HFFc6 (cell line): ENCODE results near the gene AMOTL2. TPM values are rescaled to one million over a fixed set of nuclear protein-coding genes. Genes with fewer than 3 reads are reported as not detected.

Source experiments
- DNase-seq: peaks from one replicate; pipeline ENCODE4 v3.0.0-alpha.2; 2018
- H3K27ac Mint-ChIP-seq: 2 replicates; pipeline ENCODE4 v1.8.0; 2020; ENCODE audit warnings: mild to moderate bottlenecking, mixed read lengths
- H3K27me3 Mint-ChIP-seq: 2 replicates; pipeline ENCODE4 v1.8.0; 2021; ENCODE audit warnings: mild to moderate bottlenecking, moderate library complexity, mixed read lengths; ENCODE audit not compliant: insufficient read depth
- H3K36me3 Mint-ChIP-seq: 2 replicates; pipeline ENCODE4 v1.8.0; 2021; ENCODE audit warnings: low read depth, mixed read lengths
- H3K4me1 Mint-ChIP-seq: 2 replicates; pipeline ENCODE4 v1.8.0; 2020; ENCODE audit warnings: low read depth, mixed read lengths
- H3K4me3 Mint-ChIP-seq: 2 replicates; pipeline ENCODE4 v1.8.0; 2020; ENCODE audit warnings: mild to moderate bottlenecking, moderate library complexity, mixed read lengths
- H3K9me3 Mint-ChIP-seq: 2 replicates; pipeline ENCODE4 v1.8.0; 2020; ENCODE audit warnings: mild to moderate bottlenecking, mixed read lengths
- CTCF ChIP-seq: fragments of 200-600 bp; sonication (generic); IDR thresholded peaks from 2 replicates; pipeline ENCODE4 v1.5.0; 2021; ENCODE audit warnings: antibody characterized with exemption, mild to moderate bottlenecking
- total RNA-seq, 6 experiments: library from RNA; stranded (reverse); fragmentation: NEBNext Ultra II Directional; extraction: Animal tissue kit (Norgen Biotek cat#: 25700); gene quantifications; 2 replicates in 1 of 6; 3 replicates in 5 of 6; pipeline ENCODE4 v1.2.3, GENCODE V29; 2021

Gene AMOTL2
- total RNA-seq, 6 experiments from 2014 or later, result 244 to 311 (median 274) TPM

DNA sequence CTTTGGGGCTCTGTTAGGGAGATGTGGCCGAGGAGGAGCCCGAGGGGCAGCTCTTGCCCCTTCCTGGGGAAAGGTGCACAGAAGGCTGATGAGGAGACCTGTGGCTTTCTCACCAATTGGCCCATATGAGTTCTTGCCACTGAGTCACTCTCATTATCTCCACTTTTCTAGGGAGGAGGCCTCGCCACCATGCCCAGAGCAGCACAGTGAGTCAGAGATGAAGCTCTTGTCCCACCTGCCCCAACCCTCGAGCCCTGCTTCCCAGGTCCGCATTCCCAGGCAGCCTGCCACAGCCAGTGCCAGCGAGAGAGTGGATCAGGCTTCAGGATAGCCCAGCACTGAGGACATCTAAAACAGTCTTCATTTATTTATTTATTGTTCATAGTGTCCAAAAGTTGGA, 53.5 kb downstream of the AMOTL2 start:
- no peak for TF ChIP-seq CTCF
- Mint-ChIP-seq H3K4me3 (no peak overlapping the region), H3K9me3 (no peaks in the 10 kb centered on the region), H3K27ac (peak overlapping the region; percentile 29), H3K4me1 (peaks cover 81% of the 10 kb centered on the region), H3K27me3 (no peaks in the 10 kb centered on the region; the same call in 1 of the 2 replicates), H3K36me3 (peaks cover 5% of the 10 kb centered on the region; the same call in 1 of the 2 replicates)
- DNase-seq, result no peak

DNA sequence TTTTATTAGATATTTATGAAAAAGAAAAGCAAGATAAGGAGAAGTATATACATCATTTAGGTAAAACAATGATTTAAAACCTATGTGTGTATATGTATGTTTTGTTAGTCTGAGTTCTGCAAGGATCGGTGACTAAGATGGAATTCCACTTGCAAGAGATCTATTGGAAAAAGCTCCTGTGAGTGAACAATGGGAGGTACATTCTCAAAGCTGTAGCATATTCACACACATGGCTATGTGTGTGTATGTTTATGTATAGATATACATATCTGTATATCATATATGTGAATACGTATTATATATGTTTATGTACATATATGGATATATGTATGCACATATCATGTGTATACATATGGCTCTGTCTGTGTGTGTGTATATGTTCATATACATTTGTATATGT, 54.3 kb downstream of the AMOTL2 start:
- Mint-ChIP-seq H3K27me3 (no peaks in the 10 kb centered on the region; the same call in 1 of the 2 replicates), H3K36me3 (peaks cover 5% of the 10 kb centered on the region; the same call in 1 of the 2 replicates)

GRCh38 chr3:134318166-134318565, 56.1 kb downstream of the AMOTL2 start:
- Mint-ChIP-seq H3K27me3 (no peaks in the 10 kb centered on the region; the same call in 1 of the 2 replicates), H3K27ac (peak overlapping the region; percentile 70), H3K9me3 (no peaks in the 10 kb centered on the region), H3K4me3 (no peak overlapping the region), H3K4me1 (peaks cover 81% of the 10 kb centered on the region), H3K36me3 (peaks cover 4% of the 10 kb centered on the region; the same call in 1 of the 2 replicates)
- DNase-seq, result no peak
- TF ChIP-seq CTCF, result no peak

More for the DNA sequence above, 54.3 kb downstream of the AMOTL2 start:
- no peak for TF ChIP-seq CTCF
- no peak for DNase-seq
- Mint-ChIP-seq H3K4me1 (peaks cover 81% of the 10 kb centered on the region), H3K9me3 (no peaks in the 10 kb centered on the region), H3K4me3 (no peak overlapping the region), H3K27ac (no peak overlapping the region)

DNA sequence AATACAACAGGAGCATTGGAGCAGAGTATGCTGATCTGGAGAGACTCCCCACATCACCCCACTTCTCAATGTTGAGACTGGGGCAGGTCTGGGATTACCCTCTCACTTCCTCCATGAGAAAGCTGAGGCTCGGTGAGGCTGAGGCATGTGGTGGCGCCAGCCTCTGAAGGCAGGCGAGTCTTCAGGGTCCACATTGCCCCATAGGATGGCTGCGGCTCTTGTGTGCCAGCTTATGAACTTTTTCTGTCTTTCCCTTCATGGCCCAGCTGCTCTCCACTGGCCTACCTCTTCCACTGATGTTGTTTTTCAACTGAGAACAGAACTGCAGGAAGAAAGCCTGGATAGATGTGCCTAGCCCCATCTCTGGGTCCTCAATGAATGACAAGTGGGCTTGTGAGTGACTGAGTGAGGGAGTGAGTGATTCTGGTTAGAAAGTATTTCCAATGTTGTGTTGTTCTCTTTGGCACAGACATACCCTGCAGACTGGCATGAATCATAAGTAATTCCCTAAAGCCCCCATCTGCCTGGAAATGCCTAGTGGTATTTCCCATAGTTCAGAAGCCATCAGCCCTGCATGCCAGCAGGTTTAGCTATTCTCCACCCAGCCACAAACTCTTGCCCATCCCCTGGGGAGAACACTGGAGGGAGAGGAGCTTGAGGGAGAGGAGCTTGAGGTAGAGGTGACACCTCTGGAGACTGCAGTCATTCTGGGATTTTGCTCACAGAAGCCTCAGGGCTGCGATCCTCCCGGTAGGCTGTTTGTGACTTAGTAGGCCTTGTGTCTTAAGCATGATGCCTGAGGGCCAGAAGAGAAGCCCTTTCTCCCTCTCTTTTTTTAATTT, 56.9 kb downstream of the AMOTL2 start:
- peak; percentile 63 for DNase-seq
- Mint-ChIP-seq H3K4me3 (no peak overlapping the region), H3K9me3 (no peaks in the 10 kb centered on the region), H3K27ac (peak overlapping the region; percentile 79), H3K36me3 (no peaks in the 10 kb centered on the region), H3K27me3 (no peaks in the 10 kb centered on the region; the same call in 1 of the 2 replicates), H3K4me1 (peaks cover 72% of the 10 kb centered on the region)
- no peak for TF ChIP-seq CTCF

- Mint-ChIP-seq H3K36me3 (no peaks in the 10 kb centered on the region), H3K9me3 (no peaks in the 10 kb centered on the region), H3K4me3 (peak overlapping the region; percentile 48), H3K27me3 (no peaks in the 10 kb centered on the region; the same call in 1 of the 2 replicates), H3K4me1 (peaks cover 76% of the 10 kb centered on the region), H3K27ac (peak overlapping the region; percentile 94)
- peak; percentile 43 for DNase-seq
- TF ChIP-seq CTCF, result no peak
Measured at GRCh38 chr3:134315286-134316106, 58.8 kb downstream of the AMOTL2 start.
